ENCODE data around the gene PTPRG. TPM values are rescaled to one million over a fixed set of nuclear protein-coding genes. Genes with fewer than 3 reads are reported as not detected.

Gene PTPRG
- total and polyA plus RNA-seq, 2 experiments from 2014 or later = 24.4 to 131 TPM

DNA sequence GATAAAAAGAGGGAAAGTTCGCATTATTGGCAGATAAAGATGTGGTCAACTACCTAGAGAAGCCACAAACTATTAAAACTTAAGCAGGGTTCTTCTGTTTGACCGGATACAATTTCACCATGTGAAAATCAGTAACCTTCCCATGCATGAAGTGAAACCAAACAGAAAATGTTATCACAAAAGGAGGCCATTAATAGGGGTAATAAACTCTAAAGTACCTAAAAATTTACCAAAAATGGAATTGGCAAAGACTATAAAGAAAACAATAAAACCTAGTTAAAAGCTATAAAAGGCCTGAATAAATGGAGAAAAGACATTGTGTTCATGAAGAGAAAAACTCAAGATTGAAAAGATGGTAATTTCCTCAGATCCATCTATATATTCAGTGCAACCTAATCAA is 728.6 kb downstream of the PTPRG start:
- Mint-ChIP-seq H3K36me3 (ENCODE audit: low read depth) (peaks cover 9% of the 10 kb centered on the region; the same call in 2 of the 3 replicates), H3K9me3 (no peaks in the 10 kb centered on the region; the same call in 2 of the 3 replicates), H3K27me3 (ENCODE audit: insufficient read depth, low read depth, poor library complexity) (peaks cover 2% of the 10 kb centered on the region), H3K27ac (no peak overlapping the region), H3K4me1 (peaks cover 13% of the 10 kb centered on the region; the same call in 2 of the 3 replicates), H3K4me3 (no peak overlapping the region)
- ATAC-seq (no peak), DNase-seq (ENCODE audit: low spot score) (no peak)
- Histone ChIP-seq H3K27ac (ENCODE audit: low read depth) (no peak overlapping the region), H3K36me3 (ENCODE audit: insufficient read depth) (peaks cover 5% of the 10 kb centered on the region; the same call in 1 of the 2 replicates), H2AFZ (no peak overlapping the region), H3K27me3 (ENCODE audit: insufficient read depth) (no peaks in the 10 kb centered on the region), H4K20me1 (replicated peaks; ENCODE audit: insufficient read depth) (no peaks in the 10 kb centered on the region), H3K79me2 (replicated peaks; ENCODE audit: insufficient read depth) (no peaks in the 10 kb centered on the region), H3K9me2 (ENCODE audit: insufficient read depth) (no peaks in the 10 kb centered on the region), H3K4me3 (no peak overlapping the region), H3K4me2 (no peak overlapping the region), H3F3A (replicated peaks; ENCODE audit: low read depth) (no peaks in the 10 kb centered on the region), H3K4me1 (ENCODE audit: insufficient read depth) (peaks cover 9% of the 10 kb centered on the region)
- no peak for TF ChIP-seq STAT1 (IDR thresholded peaks at IDR 0.05; ENCODE audit: unreplicated experiment)

DNA sequence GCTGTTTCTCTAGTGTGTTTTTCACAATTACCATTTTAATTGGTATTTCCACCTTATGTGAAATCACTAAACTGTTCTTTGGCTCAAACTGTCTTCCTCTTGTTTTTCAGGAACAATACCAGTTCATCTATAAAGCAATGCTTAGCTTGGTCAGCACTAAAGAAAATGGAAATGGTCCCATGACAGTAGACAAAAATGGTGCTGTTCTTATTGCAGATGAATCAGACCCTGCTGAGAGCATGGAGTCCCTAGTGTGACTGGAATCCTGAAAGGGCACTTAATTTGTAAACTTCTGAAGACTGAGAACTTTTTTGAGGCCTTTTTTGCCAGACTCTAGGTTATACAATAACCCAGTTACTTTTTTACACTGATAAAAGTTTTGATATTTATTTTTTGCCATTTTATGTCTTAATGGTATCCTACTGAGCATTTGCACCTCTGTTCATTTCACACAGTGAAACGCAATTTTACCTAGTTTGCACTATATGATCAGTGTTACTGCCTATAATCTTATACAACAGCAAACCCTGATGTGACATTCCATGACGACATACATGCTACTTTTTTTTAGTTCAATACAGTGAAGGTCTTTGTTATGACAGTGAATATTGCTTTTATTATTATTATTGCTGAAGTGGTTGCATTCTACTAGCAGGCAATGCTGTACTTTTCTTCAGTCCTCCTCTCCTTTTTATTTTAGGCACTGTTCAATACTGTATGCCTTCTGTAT is 731.8 kb downstream of the PTPRG start:
- Histone ChIP-seq H3K4me1 (ENCODE audit: insufficient read depth) (no peaks in the 10 kb centered on the region), H2AFZ (no peak overlapping the region), H3F3A (replicated peaks; ENCODE audit: low read depth) (no peaks in the 10 kb centered on the region), H3K4me2 (no peak overlapping the region), H4K20me1 (replicated peaks; ENCODE audit: insufficient read depth) (no peaks in the 10 kb centered on the region), H3K4me3 (no peak overlapping the region), H3K27me3 (ENCODE audit: insufficient read depth) (no peaks in the 10 kb centered on the region), H3K36me3 (ENCODE audit: insufficient read depth) (peaks cover 5% of the 10 kb centered on the region; the same call in 1 of the 2 replicates), H3K9me2 (ENCODE audit: insufficient read depth) (no peaks in the 10 kb centered on the region), H3K79me2 (replicated peaks; ENCODE audit: insufficient read depth) (no peaks in the 10 kb centered on the region), H3K27ac (ENCODE audit: low read depth) (no peak overlapping the region)
- ATAC-seq (no peak), DNase-seq (ENCODE audit: low spot score) (no peak)
- H3K27me3 Mint-ChIP-seq (ENCODE audit: insufficient read depth, low read depth, poor library complexity) = no peaks in the 10 kb centered on the region
- peaks cover 9% of the 10 kb centered on the region; the same call in 2 of the 3 replicates for H3K36me3 Mint-ChIP-seq (ENCODE audit: low read depth)
- no peak overlapping the region for H3K4me3 Mint-ChIP-seq
- H3K4me1 Mint-ChIP-seq = no peaks in the 10 kb centered on the region
- no peak overlapping the region for H3K27ac Mint-ChIP-seq
- H3K9me3 Mint-ChIP-seq = no peaks in the 10 kb centered on the region
- no peak for TF ChIP-seq EZH2phosphoT487 (IDR thresholded peaks at IDR 0.05; ENCODE audit: unreplicated experiment)
- TF ChIP-seq, protein P1, sequence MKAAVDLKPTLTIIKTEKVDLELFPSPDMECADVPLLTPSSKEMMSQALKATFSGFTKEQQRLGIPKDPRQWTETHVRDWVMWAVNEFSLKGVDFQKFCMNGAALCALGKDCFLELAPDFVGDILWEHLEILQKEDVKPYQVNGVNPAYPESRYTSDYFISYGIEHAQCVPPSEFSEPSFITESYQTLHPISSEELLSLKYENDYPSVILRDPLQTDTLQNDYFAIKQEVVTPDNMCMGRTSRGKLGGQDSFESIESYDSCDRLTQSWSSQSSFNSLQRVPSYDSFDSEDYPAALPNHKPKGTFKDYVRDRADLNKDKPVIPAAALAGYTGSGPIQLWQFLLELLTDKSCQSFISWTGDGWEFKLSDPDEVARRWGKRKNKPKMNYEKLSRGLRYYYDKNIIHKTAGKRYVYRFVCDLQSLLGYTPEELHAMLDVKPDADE (IDR thresholded peaks at IDR 0.05) = no peak
- no peak for TF ChIP-seq JUNB (IDR thresholded peaks at IDR 0.05; ENCODE audit: unreplicated experiment)
- TF ChIP-seq CREB1 (CRISPR knock-in tag; IDR thresholded peaks at IDR 0.05; ENCODE audit: low read depth) = no peak
- TF ChIP-seq, protein P2, sequence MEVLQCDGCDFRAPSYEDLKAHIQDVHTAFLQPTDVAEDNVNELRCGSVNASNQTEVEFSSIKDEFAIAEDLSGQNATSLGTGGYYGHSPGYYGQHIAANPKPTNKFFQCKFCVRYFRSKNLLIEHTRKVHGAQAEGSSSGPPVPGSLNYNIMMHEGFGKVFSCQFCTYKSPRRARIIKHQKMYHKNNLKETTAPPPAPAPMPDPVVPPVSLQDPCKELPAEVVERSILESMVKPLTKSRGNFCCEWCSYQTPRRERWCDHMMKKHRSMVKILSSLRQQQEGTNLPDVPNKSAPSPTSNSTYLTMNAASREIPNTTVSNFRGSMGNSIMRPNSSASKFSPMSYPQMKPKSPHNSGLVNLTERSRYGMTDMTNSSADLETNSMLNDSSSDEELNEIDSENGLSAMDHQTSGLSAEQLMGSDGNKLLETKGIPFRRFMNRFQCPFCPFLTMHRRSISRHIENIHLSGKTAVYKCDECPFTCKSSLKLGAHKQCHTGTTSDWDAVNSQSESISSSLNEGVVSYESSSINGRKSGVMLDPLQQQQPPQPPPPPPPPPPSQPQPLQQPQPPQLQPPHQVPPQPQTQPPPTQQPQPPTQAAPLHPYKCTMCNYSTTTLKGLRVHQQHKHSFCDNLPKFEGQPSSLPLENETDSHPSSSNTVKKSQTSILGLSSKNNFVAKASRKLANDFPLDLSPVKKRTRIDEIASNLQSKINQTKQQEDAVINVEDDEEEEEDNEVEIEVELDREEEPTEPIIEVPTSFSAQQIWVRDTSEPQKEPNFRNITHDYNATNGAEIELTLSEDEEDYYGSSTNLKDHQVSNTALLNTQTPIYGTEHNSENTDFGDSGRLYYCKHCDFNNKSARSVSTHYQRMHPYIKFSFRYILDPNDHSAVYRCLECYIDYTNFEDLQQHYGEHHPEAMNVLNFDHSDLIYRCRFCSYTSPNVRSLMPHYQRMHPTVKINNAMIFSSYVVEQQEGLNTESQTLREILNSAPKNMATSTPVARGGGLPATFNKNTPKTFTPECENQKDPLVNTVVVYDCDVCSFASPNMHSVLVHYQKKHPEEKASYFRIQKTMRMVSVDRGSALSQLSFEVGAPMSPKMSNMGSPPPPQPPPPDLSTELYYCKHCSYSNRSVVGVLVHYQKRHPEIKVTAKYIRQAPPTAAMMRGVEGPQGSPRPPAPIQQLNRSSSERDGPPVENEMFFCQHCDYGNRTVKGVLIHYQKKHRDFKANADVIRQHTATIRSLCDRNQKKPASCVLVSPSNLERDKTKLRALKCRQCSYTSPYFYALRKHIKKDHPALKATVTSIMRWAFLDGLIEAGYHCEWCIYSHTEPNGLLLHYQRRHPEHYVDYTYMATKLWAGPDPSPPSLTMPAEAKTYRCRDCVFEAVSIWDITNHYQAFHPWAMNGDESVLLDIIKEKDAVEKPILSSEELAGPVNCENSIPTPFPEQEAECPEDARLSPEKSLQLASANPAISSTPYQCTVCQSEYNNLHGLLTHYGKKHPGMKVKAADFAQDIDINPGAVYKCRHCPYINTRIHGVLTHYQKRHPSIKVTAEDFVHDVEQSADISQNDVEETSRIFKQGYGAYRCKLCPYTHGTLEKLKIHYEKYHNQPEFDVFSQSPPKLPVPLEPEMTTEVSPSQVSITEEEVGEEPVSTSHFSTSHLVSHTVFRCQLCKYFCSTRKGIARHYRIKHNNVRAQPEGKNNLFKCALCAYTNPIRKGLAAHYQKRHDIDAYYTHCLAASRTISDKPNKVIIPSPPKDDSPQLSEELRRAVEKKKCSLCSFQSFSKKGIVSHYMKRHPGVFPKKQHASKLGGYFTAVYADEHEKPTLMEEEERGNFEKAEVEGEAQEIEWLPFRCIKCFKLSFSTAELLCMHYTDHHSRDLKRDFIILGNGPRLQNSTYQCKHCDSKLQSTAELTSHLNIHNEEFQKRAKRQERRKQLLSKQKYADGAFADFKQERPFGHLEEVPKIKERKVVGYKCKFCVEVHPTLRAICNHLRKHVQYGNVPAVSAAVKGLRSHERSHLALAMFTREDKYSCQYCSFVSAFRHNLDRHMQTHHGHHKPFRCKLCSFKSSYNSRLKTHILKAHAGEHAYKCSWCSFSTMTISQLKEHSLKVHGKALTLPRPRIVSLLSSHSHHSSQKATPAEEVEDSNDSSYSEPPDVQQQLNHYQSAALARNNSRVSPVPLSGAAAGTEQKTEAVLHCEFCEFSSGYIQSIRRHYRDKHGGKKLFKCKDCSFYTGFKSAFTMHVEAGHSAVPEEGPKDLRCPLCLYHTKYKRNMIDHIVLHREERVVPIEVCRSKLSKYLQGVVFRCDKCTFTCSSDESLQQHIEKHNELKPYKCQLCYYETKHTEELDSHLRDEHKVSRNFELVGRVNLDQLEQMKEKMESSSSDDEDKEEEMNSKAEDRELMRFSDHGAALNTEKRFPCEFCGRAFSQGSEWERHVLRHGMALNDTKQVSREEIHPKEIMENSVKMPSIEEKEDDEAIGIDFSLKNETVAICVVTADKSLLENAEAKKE (CRISPR knock-in tag; IDR thresholded peaks at IDR 0.05) = no peak
- no peak for TF ChIP-seq ZNF331 (CRISPR knock-in tag; IDR thresholded peaks at IDR 0.05; ENCODE audit: low read depth)
- no peak for TF ChIP-seq ZNF114 (CRISPR knock-in tag; IDR thresholded peaks at IDR 0.05)
- TF ChIP-seq, protein P3, sequence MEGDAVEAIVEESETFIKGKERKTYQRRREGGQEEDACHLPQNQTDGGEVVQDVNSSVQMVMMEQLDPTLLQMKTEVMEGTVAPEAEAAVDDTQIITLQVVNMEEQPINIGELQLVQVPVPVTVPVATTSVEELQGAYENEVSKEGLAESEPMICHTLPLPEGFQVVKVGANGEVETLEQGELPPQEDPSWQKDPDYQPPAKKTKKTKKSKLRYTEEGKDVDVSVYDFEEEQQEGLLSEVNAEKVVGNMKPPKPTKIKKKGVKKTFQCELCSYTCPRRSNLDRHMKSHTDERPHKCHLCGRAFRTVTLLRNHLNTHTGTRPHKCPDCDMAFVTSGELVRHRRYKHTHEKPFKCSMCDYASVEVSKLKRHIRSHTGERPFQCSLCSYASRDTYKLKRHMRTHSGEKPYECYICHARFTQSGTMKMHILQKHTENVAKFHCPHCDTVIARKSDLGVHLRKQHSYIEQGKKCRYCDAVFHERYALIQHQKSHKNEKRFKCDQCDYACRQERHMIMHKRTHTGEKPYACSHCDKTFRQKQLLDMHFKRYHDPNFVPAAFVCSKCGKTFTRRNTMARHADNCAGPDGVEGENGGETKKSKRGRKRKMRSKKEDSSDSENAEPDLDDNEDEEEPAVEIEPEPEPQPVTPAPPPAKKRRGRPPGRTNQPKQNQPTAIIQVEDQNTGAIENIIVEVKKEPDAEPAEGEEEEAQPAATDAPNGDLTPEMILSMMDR (conservative IDR thresholded peaks at IDR 0.05; ENCODE audit: low read depth in 2 of 2) = no peak
- TF ChIP-seq NANOG (IDR thresholded peaks at IDR 0.05; ENCODE audit: borderline replicate concordance) = no peak
- no peak for TF ChIP-seq POLR2AphosphoS5 (IDR thresholded peaks at IDR 0.05; ENCODE audit: low read depth)
- no peak for TF ChIP-seq STAT1 (IDR thresholded peaks at IDR 0.05; ENCODE audit: unreplicated experiment)

All from GM23338 (cell line).